ENCODE data around the gene ASB5. TPM values are rescaled to one million over a fixed set of nuclear protein-coding genes. Genes with fewer than 3 reads are reported as not detected.

Gene ASB5
- total RNA-seq, 1 experiment from 2014 or later: not detected

- BruUV-seq (replicated peaks): no TSS peak
- RAD21 ChIA-PET (ENCODE audit: low non-redundant PET in 1 of 2, low total read pairs in 2 of 2, uncharacterized antibody in 2 of 2, unreplicated experiment in 2 of 2): no interaction called here
- TF ChIP-seq EGR1 (IDR thresholded peaks at IDR 0.05; ENCODE audit: low read depth) (no peak), JUND (IDR thresholded peaks at IDR 0.05) (no peak), REST (IDR thresholded peaks at IDR 0.05; ENCODE audit: low read depth) (no peak), CEBPB (IDR thresholded peaks at IDR 0.05; ENCODE audit: low read depth) (no peak), SRF (IDR thresholded peaks at IDR 0.05; ENCODE audit: low read depth) (no peak), ZFX (IDR thresholded peaks at IDR 0.05) (no peak), CTCF (IDR thresholded peaks at IDR 0.05 in 2 of 3, conservative IDR thresholded peaks at IDR 0.05 in 1 of 3; ENCODE audit: borderline replicate concordance in 1 of 3, insufficient read depth in 1 of 3, low read depth in 2 of 3, low read length in 2 of 3) (no peak), CBX3 (IDR thresholded peaks at IDR 0.05; ENCODE audit: low read depth) (no peak), ATF3 (IDR thresholded peaks at IDR 0.05) (no peak)
- no peaks in the 10 kb centered on the region for H4K20me1 ChIP-seq (ENCODE audit: insufficient read depth)
- no peak for DNase-seq (ENCODE audit: low read depth, low spot score)
- H3K27ac ChIP-seq (ENCODE audit: low read depth, low read length): no peak overlapping the region
- H3K9me2 ChIP-seq (ENCODE audit: insufficient read depth): 0 out of 2 replicates have a peak, but pooled peaks cover 2% of the 10 kb centered on the region
- CTCF ChIA-PET: no interaction called here
- H3K4me2 ChIP-seq (ENCODE audit: low read length): no peak overlapping the region
- H3K9me3 ChIP-seq (ENCODE audit: control insufficient read depth in 1 of 2, insufficient read depth in 1 of 2, low read depth in 1 of 2, low read length in 2 of 2): no peaks in the 10 kb centered on the region
- no peak overlapping the region for H3K4me3 ChIP-seq (replicated peaks in 1 of 2; ENCODE audit: low read depth in 1 of 2, low read length in 2 of 2)
- POLR2A ChIA-PET: no interaction called here
- H3K27me3 ChIP-seq (ENCODE audit: insufficient read depth, low read length): no peaks in the 10 kb centered on the region
- no peaks in the 10 kb centered on the region for H3K4me1 ChIP-seq (ENCODE audit: control insufficient read depth in 1 of 2, insufficient read depth in 2 of 2, low read length in 2 of 2)
- intact Hi-C loops (cut with micrococcal nuclease): no loop called here
- H3K79me2 ChIP-seq (ENCODE audit: insufficient read depth, low read length): no peaks in the 10 kb centered on the region
- no peak overlapping the region for H2AFZ ChIP-seq (ENCODE audit: low read depth, low read length, poor library complexity, severe bottlenecking)
- no peak for ATAC-seq
- no peak overlapping the region for H3K9ac ChIP-seq (ENCODE audit: low read length)
- no peaks in the 10 kb centered on the region for H3K36me3 ChIP-seq (ENCODE audit: control insufficient read depth in 1 of 2, insufficient read depth in 2 of 2, low read length in 2 of 2)
These were observed 26.2 kb downstream of the ASB5 start for GRCh38 chr4:176242764-176243347.
